Measurements from ENCODE around the gene L3HYPDH. TPM values are rescaled to one million over a fixed set of nuclear protein-coding genes. Genes with fewer than 3 reads are reported as not detected.
A peak's percentile ranks its signal among the peaks of the same experiment; 100 is the strongest.

The L3HYPDH gene
- polyA plus RNA-seq (ENCODE audit: insufficient read length in 4 of 4), result 10 to 100 TPM; 43.9 to 60.5 (median 50.3) TPM

DNA sequence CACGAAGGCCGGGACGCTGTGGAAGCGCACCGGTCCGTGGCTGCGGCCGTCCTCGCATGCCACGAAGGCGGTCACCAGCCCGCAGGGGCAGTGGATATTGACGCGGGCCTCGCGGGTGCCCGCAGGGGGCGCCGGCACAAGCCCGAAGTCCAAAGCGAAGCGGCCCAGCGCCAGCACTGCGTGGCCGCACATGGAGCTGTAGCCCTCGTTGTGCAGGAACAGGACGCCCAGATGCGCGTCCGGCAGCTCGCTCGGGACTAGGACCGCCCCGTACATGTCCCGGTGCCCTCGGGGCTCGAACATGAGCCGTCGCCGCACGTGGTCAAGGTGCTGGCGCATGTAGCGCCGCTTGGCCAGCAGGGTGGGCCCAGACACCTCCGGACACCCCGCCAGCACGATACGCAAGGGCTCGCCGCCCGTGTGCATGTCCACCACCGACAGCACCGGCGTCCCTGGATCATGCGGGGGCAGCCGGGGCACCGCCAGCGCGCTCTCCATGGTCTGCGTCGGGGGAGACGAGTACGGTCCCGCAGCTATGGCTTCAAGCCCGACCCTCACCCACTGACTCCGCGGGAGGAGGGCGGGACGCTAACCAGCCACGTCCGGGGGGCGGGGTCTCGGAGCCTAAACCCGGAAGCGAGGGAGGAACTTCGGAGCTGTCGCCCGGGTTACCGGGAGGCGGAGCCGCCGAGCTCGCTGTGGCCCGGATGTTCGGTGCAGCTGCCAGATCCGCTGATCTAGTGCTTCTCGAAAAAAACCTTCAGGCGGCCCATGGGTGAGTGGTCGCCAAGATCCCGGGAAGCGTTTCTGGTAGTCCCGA is at the start of gene L3HYPDH, which contains the start of gene JKAMP:
Gene L3HYPDH (minus strand): TSS at position 590 of the 820 bp plus-strand sequence. CDS start 92 bp downstream, at position 498.
Gene JKAMP (plus strand): TSS at position 699 of the 820 bp plus-strand sequence. CDS start 73 bp downstream, at position 772.
- peak; percentile 89 to 95 (median 94) for DNase-seq (ENCODE audit: low read depth in 4 of 4, low spot score in 3 of 4)

DNA sequence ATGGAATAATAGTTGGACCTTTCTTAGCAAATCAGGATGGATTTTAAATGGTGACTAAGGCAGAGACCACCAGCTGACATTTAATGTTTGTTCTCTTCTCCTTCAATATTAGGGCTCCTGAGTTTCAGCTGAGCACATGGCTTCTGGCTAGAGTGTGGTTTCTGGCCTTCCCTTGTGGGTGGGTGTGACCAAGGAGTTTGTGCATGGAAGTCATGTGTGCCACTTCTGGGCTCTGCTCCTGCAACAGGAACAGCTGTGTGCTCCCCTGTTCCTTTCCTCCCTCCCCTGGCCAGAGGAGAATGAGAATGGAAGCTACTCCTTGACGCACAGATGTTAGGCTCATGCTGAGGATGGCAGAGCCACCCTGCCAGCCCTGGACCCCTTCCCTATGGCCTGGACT is 48.2 kb upstream of the L3HYPDH start:
- no peak for DNase-seq (ENCODE audit: low read depth in 4 of 4, low spot score in 3 of 4)

DNA sequence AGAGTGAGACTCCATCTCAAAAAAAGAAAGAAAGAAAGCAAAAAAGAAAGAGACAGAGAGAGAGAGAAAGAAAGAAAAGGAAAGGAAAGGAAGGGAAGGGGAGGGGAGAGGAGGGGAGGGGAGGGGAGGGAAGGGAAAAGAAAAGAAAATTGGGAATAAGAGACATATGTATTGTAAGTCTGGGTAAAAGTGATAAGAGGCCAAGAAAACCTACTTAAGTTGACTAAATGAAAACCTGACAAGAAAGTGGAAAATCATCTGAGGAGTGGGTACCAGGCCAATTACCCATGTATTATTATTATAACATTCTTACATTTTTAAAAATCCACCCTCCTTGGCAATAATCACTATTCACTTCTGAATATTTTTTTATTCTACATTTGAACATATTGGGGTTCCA is 46.1 kb upstream of the L3HYPDH start:
- DNase-seq (ENCODE audit: low read depth in 4 of 4, low spot score in 3 of 4), result no peak

DNA sequence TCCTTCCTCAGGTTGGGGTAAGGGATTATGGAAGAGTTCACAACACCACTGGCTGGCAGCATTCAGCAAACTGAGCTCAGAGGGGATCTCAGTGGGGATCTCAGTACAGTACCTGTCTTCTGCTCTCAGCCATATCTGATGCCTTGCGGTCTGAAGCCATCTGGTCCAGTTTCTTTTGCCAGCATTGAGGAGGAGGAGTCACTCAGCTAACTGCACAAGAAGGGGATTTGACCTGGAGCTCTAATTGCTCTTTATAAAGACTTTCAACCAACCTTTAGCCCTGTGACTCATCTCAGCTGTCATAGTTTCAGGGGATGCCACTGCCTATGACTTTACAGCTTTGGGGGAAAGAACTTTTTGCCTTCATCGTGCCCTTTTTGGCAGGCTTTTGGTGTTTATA is 45.0 kb upstream of the L3HYPDH start:
- DNase-seq (ENCODE audit: low read depth in 4 of 4, low spot score in 3 of 4), result no peak

- no peak for DNase-seq (ENCODE audit: low read depth in 4 of 4, low spot score in 3 of 4)
These were observed 36.0 kb upstream of the L3HYPDH start for GRCh38 chr14:59520224-59520623.

GRCh38 chr14:59511916-59512575 is 27.8 kb upstream of the L3HYPDH start:
- DNase-seq (ENCODE audit: low read depth in 4 of 4, low spot score in 3 of 4), result no peak

GRCh38 chr14:59510966-59511365 is 26.8 kb upstream of the L3HYPDH start:
- DNase-seq (ENCODE audit: low read depth in 4 of 4, low spot score in 3 of 4), result no peak

- no peak for DNase-seq (ENCODE audit: low read depth in 4 of 4, low spot score in 3 of 4)
These were observed 25.8 kb upstream of the L3HYPDH start for GRCh38 chr14:59510001-59510400.

DNA sequence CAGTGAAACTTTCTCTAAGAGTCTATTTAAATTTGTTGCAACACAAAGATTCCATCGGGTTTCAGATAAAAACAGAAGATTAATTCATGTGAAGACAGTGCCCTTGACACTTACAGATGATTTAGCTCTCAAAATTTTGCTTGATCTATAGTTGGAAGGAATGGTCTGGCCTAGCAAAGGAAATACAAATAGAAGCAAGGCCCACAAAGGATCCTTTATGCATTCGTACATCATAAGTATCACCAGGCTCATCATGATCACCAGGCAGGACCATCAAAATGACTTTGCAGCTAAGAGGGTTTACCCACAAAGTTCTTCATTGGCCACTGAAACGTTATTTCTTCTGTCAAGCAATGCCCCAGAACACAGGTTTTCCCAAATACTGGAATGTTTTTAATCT is 24.9 kb upstream of the L3HYPDH start:
- no peak for DNase-seq (ENCODE audit: low read depth in 4 of 4, low spot score in 3 of 4)

DNA sequence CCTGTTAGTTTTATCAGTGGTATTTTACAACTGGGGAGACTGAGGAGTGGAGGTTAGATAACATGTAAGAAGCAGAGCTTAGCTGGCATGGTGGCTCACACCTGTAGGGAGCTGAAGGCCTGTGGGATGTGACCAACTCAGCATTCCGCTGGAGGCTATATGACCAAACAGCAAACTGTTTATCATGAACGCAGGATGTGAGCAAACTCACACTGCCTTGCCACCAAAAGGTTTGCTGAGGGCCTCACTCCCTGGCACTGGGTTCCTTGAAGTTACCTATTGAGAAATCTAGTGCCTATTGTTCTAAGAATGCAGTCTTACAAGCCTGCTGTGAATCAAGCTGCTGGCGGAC is 23.5 kb upstream of the L3HYPDH start:
- DNase-seq (ENCODE audit: low read depth in 4 of 4, low spot score in 3 of 4), result no peak

- peak in 1 of 4 donors; percentile 36 for DNase-seq (ENCODE audit: low read depth in 4 of 4, low spot score in 3 of 4)
These were observed 23.0 kb upstream of the L3HYPDH start for GRCh38 chr14:59507063-59507751.

- no peak for DNase-seq (ENCODE audit: low read depth in 4 of 4, low spot score in 3 of 4)
These were observed 19.0 kb upstream of the L3HYPDH start for GRCh38 chr14:59503256-59503655.

DNA sequence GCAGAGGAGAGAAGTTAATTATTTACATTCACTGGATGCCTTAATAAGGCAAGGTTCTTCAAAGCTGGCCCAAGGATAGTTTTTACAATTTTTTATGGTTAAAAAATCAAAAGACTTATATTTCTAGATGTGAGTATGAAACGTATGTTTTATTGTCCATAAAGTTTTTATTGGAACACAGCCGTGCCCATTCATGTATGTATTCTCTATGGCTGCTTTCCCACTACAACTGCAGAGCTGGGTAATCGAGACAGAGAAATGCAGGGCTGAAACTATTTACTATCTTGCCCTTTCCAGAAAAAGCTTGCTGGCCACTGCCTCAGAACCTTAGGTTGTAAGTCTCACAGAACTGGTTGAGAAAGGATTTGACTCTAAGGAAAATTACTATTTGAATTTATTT is 16.5 kb upstream of the L3HYPDH start:
- no peak for DNase-seq (ENCODE audit: low read depth in 4 of 4, low spot score in 3 of 4)

GRCh38 chr14:59492384-59492783 is 8.2 kb upstream of the L3HYPDH start:
- DNase-seq (ENCODE audit: low read depth in 4 of 4, low spot score in 3 of 4), result no peak

GRCh38 chr14:59490756-59491155 is 6.5 kb upstream of the L3HYPDH start:
- DNase-seq (ENCODE audit: low read depth in 4 of 4, low spot score in 3 of 4), result no peak

- DNase-seq (ENCODE audit: low read depth in 4 of 4, low spot score in 3 of 4), result peak in 1 of 4 donors; percentile 42
These were observed 499 bp upstream of the L3HYPDH start for GRCh38 chr14:59484639-59485175.

GRCh38 chr14:59483363-59483762 is 845 bp downstream of the L3HYPDH start:
- DNase-seq (ENCODE audit: low read depth in 4 of 4, low spot score in 3 of 4), result peak in 2 of 4 donors; percentile 25 to 27

- DNase-seq (ENCODE audit: low read depth in 4 of 4, low spot score in 3 of 4), result no peak
These were observed 1.5 kb downstream of the L3HYPDH start for GRCh38 chr14:59482541-59483331.

DNA sequence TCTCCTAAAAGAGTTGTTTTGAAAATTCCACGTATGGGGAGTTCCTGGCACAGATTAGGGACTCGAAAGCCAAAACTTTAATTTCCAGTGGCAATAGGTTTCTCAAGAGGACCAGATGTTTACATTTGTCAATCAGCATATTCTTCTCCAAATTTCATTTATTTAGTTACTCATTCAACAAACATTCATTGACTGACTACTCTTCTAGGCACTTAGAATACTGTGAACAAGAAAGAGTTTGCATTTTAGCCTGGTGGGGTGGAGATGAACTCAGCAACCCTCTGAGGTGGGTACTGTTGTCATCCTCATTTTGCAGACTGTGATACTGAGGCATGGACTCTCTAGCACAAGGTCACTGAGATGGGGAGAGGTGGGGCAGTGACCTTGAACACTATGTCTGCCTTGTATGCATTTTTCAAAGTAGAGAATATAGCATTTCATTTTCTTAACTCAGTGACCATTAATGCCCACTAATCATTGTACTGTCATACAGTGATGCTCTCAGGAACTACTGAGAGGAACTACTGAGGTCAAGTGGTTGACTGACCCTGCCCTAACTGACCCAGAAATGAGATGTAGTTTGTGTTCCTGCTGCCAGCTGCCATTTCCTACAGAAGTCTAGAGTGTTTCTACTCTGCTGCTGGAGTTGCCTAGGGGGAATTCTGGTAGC is 2.2 kb downstream of the L3HYPDH start:
- DNase-seq (ENCODE audit: low read depth in 4 of 4, low spot score in 3 of 4), result no peak

GRCh38 chr14:59481407-59481806 is 2.8 kb downstream of the L3HYPDH start:
- DNase-seq (ENCODE audit: low read depth in 4 of 4, low spot score in 3 of 4), result no peak

Measured in left renal pelvis (tissue), 4 donors.